ENCODE measurements around the gene VDR.

VDR gene

DNA sequence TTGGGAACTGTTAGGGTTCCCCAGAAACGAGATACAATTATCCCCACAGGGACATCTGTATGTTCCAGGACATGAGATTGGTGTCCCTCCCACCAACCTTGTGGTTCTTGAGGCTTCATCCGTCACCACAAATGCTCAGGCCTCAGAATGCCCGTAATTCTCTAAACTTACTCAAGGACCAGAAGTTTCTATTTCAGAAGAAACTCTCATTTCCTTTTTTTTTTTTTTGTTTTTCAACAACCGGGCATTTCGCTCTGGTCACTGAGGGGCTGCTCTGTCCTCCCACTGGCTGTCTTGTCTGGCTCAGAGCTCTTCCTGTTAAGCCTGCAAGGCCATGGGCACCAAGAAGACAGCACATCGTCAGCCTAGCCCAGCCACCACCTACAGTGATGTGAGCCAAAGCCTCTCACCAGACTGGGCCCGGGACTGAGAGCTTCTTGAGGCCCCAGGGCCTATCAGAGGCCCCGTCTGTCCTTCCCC, 36.2 kb downstream of the VDR start:
- DNase-seq (ENCODE audit: low read depth): no peak

DNA sequence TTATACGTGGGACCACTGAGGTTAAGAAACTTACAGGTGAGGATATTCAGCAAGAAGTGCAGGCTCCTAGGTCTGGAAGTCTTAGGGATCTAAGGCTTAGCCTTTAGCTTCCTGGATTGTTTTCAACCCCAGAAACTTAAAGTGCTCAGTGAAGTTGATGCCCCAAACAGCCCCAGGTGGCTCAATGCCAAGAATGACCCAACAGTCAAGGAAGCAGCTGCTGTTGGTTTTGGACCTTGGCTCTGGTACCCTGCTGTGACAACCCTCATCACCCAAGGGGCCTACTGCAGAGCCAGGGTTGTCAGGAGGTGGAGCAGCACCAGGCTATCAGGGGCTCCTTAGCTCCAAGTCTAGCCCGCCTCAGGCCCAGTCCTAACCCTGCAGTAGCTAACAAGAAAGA, 36.8 kb downstream of the VDR start:
- no peak for DNase-seq (ENCODE audit: low read depth)

DNA sequence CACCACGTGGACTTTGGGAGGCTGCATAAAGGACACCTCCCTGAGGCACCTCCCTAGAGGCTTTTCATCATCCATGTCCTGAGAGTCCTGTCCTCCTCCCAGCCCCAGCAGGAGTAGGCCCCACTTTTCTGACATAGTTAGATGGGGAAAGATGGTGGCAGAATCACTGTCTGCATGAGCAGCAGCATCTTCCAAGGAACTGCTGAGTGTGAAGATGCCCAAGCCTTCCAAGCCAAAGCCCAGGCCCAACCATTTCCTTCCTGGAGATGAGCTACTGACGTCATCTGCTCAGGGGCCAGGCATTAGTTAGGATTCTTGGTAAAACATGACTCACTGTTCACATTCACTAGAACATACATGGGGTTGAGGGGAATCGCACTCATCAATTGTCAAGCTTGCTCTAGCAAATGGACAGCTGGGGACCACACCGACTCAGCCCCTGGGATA, 37.3 kb downstream of the VDR start:
- no peak for DNase-seq (ENCODE audit: low read depth)

DNA sequence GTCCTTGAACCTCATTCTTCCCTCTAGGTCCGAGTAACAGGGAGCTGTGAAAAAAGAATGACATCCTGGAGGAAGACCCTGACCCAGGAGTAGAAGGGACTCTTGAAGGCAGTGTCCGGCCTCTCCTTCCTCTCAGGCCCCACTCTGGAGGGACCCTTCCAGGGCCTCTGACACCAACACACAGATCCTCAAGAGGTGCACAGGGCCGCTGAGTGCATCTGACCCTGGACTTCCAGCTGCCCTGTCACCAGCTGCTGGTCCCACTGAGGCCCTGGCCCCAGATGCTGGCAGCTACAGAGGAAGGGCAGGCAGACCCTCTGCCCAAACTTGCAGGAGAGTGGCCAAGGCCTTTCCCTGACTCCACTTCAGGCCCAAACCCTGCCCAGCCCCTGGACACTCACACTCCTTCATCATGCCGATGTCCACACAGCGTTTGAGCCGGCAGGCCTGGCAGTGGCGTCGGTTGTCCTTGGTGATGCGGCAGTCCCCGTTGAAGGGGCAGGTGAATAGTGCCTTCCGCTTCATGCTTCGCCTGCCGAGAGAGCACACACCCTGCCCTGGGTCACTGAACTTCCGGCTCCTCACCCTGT, 40.1 kb downstream of the VDR start:
- DNase-seq (ENCODE audit: low read depth): no peak

- DNase-seq (ENCODE audit: low read depth): no peak
Observed at GRCh38 chr12:47863985-47864384, 40.8 kb downstream of the VDR start.

DNA sequence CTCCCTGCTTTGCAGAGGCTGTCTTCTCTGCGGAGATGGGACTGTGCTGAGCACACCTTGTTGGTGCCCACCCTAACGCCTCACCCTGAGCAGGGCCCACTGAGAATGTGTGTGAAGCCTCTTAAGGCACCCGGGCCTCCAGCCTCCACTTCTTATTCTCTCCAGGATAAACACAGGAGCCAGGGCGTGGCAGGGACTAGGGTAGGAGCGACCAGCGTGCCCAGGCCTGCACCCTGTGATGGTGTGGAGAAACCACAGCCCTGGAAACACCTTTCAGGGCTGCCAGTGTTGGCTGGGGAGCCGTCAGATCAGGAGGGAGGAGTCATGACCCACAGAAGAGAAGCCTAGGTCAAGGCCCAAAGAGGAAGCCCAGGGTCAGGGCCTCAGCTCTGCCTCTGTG, 41.3 kb downstream of the VDR start:
- DNase-seq (ENCODE audit: low read depth): no peak

GRCh38 chr12:47862881-47863280, 41.9 kb downstream of the VDR start:
- no peak for DNase-seq (ENCODE audit: low read depth)

GRCh38 chr12:47862167-47862750, 42.5 kb downstream of the VDR start:
- no peak for DNase-seq (ENCODE audit: low read depth)

DNA sequence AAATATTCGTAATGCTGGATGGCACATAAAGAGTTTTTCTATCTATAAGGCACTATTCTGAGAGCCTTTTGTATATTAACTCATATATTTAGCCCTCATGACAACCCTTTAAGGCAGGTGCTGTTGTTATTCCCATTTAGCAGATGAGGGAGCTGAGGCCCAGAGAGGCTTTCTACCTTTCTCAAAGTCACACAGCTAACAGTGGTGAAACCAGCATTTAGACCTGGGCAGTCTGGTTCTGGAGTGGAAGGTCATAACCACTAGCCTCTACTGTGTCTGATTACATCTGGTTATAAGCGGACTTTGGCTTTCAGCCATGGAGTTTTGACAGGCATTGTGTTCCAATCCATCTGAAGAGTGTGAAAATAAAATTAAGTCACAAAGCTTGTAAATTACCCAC, 43.9 kb downstream of the VDR start:
- no peak for DNase-seq (ENCODE audit: low read depth)

- no peak for DNase-seq (ENCODE audit: low read depth)
Observed at GRCh38 chr12:47860279-47860841, 44.4 kb downstream of the VDR start.

DNA sequence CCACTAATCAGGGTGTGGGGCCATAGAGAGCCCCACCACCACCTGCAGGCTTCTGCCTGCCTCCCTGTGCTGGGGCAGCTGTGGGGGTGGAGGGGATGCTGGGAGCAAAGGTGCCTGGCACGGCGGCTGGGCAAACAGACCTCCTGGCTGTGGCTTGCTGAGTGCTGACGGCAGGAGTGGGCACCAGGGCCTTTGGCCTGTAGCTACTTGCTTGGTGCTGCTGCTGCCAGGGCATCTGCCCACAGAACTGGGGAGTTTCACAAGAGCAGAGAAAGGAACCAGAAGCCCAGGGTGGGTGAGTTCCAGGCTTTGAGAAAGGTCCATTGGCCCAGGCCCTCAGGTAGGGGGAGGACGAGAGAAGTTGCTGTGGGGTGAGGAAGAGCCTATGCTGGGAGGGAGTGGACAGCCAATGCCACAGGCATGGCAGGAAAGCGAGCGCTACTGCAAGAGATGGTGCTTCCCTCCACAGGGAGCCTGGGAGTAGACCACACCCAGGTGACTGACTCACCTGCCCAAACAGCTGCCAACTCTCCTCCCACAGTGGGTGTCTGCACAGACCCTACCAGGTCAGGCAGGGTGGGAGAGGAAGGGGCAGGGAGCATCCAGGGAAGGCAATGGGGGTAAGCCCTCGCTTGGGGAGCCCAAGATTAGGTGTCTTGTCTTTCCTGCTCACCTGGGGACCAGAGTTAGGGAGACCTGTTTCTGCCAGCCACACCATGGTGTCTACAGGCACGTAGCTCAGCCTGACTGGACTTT, 46.1 kb downstream of the VDR start:
- DNase-seq (ENCODE audit: low read depth): no peak

DNA sequence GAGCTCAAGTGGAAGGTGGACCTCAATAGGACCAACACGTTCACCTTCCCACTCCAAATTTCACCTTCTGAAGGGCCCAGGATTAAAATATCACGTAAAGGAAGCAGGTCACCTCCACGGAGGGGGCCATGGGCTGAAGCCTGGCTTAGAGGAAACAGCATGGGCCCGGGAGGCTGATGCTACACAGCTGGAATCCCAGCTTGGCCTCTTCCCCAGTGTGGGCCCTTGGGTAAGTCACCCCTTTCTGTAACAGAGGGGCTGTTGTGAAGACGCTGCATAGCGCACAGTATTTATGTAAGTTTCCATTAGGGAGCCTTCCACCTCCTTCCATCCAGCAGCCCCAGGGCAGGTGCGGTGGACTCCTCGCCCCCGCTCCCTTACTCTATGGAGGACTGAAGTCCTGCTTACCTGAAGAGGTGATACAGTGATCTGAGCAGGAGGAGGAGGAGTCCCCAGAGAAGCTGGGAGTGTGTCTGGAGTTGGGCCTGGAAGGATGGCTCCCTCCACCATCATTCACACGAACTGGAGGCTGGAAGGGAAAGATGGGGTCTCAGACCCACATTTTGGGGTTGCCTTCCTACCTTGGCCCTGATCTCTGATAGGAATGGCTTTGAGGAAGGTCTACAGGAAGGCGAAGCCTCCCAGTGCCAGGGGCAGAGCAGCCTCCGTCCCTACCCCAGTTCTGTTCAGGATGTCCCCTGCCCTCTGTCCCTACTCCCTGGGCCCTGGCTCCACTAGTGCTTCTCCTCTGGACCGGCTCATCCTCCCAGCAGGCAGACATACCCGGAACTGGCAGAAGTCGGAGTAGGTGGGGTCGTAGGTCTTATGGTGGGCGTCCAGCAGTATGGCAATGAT, 47.8 kb downstream of the VDR start:
- DNase-seq (ENCODE audit: low read depth): no peak

GRCh38 chr12:47856094-47856493, 48.7 kb downstream of the VDR start:
- DNase-seq (ENCODE audit: low read depth): no peak

- DNase-seq (ENCODE audit: low read depth): no peak
Observed at GRCh38 chr12:47855502-47855901, 49.3 kb downstream of the VDR start.

DNA sequence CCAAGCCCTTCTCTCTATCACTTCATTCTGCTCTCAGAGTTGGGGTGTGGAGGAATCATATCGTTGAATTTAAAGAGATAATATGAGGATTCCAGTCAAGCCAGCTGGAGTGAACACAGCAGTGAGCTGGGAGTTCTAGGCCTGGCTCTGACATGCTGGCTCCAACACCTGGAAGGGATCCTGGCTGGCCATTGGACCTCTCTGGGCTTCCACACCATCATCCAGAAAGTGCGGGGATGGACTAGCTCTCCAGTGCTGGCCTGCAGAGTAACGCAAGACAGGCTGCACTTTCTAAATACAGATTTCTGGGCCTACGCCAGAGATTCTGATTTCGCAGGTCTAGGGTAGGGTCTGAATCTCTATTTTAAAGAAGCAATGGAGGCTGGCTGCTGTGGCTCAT, 50.3 kb downstream of the VDR start:
- no peak for DNase-seq (ENCODE audit: low read depth)

DNA sequence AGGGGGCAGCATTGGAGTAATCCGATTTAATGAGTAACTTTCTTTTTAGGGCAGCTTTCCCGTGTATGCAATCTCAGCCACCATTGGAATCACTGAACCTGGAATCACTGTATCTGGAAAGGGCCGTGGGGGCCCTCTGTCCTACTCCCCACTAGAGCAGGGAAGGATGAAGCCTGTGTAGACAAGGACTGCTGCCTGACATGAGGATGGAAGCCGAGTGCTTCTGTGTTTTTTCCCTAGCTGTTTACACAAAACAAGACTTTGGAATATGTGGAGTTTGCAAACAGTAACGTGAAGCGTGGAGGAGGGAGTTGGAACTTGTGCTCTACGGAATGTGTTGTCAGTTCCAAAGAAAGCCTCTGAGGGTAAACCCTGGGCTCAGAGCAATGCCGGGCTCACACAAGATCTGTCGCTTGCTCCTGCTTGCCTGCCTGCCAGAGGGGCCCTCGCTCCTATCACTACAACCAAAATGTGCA, 52.7 kb downstream of the VDR start:
- DNase-seq (ENCODE audit: low read depth): no peak

DNA sequence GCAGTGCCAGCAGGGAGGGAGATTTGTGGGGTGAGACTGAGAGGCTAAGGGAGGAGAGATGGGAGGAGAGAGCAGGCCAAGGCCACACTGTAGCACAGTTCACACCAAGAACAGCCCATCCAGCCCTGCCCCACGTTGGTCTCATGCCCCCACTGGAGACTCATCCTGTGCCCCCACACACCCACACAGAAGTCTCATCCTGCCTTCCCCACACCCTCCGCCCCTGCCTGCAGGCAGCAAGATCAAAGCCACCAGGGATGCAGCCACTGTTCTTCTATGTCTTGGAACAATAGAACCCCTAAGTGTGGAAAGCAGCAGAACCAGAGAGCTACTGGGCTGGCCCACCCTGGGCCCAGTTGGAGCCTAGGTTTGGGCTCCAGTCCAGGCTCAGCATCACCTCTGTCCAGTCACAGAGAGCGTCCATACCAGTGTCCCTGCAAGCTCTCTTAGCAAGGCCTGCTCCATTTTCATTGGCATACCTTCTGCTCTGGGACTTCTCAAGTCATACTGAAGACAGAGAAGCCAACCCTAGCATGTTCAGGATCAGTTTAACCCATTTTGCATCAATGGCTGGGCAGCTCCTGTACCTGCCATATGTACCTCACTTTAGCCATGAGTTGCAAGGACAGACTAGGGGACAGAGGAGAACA, 53.4 kb downstream of the VDR start:
- no peak for DNase-seq (ENCODE audit: low read depth)

- no peak for DNase-seq (ENCODE audit: low read depth)
Observed at GRCh38 chr12:47850153-47851084, 54.4 kb downstream of the VDR start.

DNA sequence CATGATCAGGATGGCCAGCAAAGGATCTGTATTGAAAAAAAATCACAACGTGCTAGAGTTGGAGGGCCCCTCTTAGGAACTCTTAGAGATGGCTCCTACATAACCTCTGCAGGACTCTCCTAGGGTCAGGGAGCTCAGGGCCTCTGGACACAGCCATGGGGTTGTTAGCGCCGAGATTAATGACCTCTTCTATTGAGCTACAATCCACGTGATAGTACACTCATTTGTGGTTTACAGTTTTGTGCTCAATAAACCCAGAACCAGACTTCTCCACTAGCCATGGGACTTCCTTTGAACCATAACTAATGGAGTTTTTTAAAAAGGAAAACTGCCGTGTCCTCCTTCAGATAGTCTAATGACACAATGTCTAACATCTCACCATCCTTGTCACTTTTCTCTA, 55.5 kb downstream of the VDR start:
- DNase-seq (ENCODE audit: low read depth): no peak

DNA sequence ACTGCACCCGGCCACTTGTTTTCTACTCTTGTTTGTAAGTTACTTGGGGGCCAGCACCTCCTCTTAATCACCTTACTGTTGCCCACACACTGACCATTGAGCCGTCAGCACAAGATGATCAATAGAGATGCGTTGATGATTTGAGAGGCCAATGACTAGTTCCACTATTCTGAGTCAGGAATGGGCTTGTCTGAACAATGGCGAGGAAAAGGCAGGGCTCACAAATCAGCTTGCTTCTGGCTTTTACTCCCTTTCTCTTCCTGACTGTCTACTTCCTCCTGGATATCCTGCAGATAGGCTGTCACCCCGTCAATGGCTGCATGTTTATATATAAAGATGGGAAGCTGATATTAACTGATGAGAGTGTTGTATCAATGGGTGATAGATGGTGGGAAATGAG, 55.9 kb downstream of the VDR start:
- DNase-seq (ENCODE audit: low read depth): no peak
